Keratinocyte (primary cell): Measurements from ENCODE around the gene TRA2B. TPM values are rescaled to one million over a fixed set of nuclear protein-coding genes. Genes with fewer than 3 reads are reported as not detected.

ENCODE experiments used
- DNase-seq: peaks from one replicate; pipeline ENCODE4 v3.0.0-alpha.2; 2011; ENCODE audit warnings: low read depth, missing footprints, low spot score
- FAIRE-seq: peaks from 2 replicates; lab custom pipeline; 2011; peaks lifted over from hg19 to GRCh38; lab: Jason Lieb, UNC
- H2AFZ ChIP-seq: 2 replicates; pipeline ENCODE4 v1.6.0; 2012; ENCODE audit warnings: low read length, control low read depth, inconsistent platforms; ENCODE audit not compliant: control insufficient read depth
- H3K27ac ChIP-seq: 2 replicates; pipeline ENCODE4 v1.5.1; 2011; ENCODE audit warnings: low read length; ENCODE audit not compliant: control insufficient read depth, insufficient read depth
- H3K27me3 ChIP-seq: 3 replicates; pipeline ENCODE4 v1.6.0; 2011; ENCODE audit warnings: low read length; ENCODE audit not compliant: control insufficient read depth, insufficient read depth; ENCODE audit errors: extremely low read depth
- H3K36me3 ChIP-seq, 2 experiments: 2 replicates in 1 of 2; 3 replicates in 1 of 2; pipeline ENCODE4 v1.5.1; 2011; ENCODE audit warnings: low read length in 2 of 2, mild to moderate bottlenecking in 1 of 2; ENCODE audit not compliant: control insufficient read depth in 2 of 2, insufficient read depth in 2 of 2; ENCODE audit errors: extremely low read depth in 1 of 2
- H3K4me1 ChIP-seq: 3 replicates; pipeline ENCODE4 v1.5.1; 2011; ENCODE audit warnings: low read length; ENCODE audit not compliant: control insufficient read depth, insufficient read depth; ENCODE audit errors: extremely low read depth
- H3K4me2 ChIP-seq: 3 replicates; pipeline ENCODE4 v1.6.0; 2011; ENCODE audit warnings: low read depth, low read length; ENCODE audit not compliant: control insufficient read depth, insufficient read depth; ENCODE audit errors: extremely low read depth
- H3K4me3 ChIP-seq, 3 experiments: fragments of 200-600 bp in 1 of 3; sonication (generic) in 1 of 3; 2 replicates in 2 of 3; 3 replicates in 1 of 3; pipeline ENCODE4 v1.5.1; 2011 to 2016; ENCODE audit warnings: low read length in 3 of 3, mild to moderate bottlenecking in 3 of 3, control low read depth in 2 of 3, inconsistent platforms in 1 of 3, low read depth in 1 of 3, mixed read lengths in 1 of 3, mixed run types in 1 of 3, moderate library complexity in 1 of 3; ENCODE audit not compliant: control insufficient read depth in 2 of 3, insufficient read depth in 2 of 3; ENCODE audit errors: extremely low read depth in 1 of 3
- H3K79me2 ChIP-seq: 2 replicates; pipeline ENCODE4 v1.6.0; 2012; ENCODE audit warnings: low read length; ENCODE audit not compliant: control insufficient read depth, insufficient read depth
- H3K9ac ChIP-seq: 3 replicates; pipeline ENCODE4 v1.6.0; 2011; ENCODE audit warnings: low read length; ENCODE audit not compliant: control insufficient read depth, insufficient read depth; ENCODE audit errors: extremely low read depth
- H3K9me1 ChIP-seq: 3 replicates; pipeline ENCODE4 v1.6.0; 2011; ENCODE audit warnings: low read length; ENCODE audit not compliant: control insufficient read depth, insufficient read depth; ENCODE audit errors: extremely low read depth
- H3K9me3 ChIP-seq: 2 replicates; pipeline ENCODE4 v1.5.1; 2012; ENCODE audit warnings: low read depth, low read length; ENCODE audit not compliant: control insufficient read depth
- H4K20me1 ChIP-seq: 3 replicates; pipeline ENCODE4 v1.6.0; 2011; ENCODE audit warnings: low read length; ENCODE audit not compliant: control insufficient read depth, insufficient read depth; ENCODE audit errors: extremely low read depth
- CTCF ChIP-seq, 3 experiments: IDR thresholded peaks in 1 of 3; conservative IDR thresholded peaks in 1 of 3; optimal IDR thresholded peaks in 1 of 3; 2 replicates in 2 of 3; 3 replicates in 1 of 3; pipeline versions ENCODE3 to v1.5.1; 2011; ENCODE audit warnings: low read length in 3 of 3, mild to moderate bottlenecking in 3 of 3, moderate library complexity in 2 of 3, control low read depth in 1 of 3, inconsistent platforms in 1 of 3; ENCODE audit not compliant: insufficient read depth in 2 of 3; ENCODE audit errors: extremely low read depth in 1 of 3
- EZH2 ChIP-seq: IDR thresholded peaks from one replicate; pipeline ENCODE4 v1.6.1; 2012; ENCODE audit warnings: inconsistent platforms, mild to moderate bottlenecking, low read length, moderate library complexity
- dilution Hi-C: fragments of 300-500 bp; cut with MboI; formaldehyde crosslinking; loops from one replicate; pipeline ENCODE4 v1.7.0; 2020; ENCODE audit warnings: low sequenced_read_pairs; ENCODE audit not compliant: extremely low pct_ligation_motif_present
- polyA plus RNA-seq, 5 experiments: library from polyadenylated mRNA; depleted of rRNA in 3 of 5; stranded (reverse) in 3 of 5; stranded (forward) in 1 of 5; unstranded in 1 of 5; fragments of >200 nt; gene quantifications; 1 replicate in 1 of 5; 2 replicates in 3 of 5; 3 replicates in 1 of 5; pipeline versions ENCODE4 v1.2.1 to v1.2.3, GENCODE V29; 2011 to 2012; ENCODE audit warnings: missing spikeins in 2 of 5, low read depth in 1 of 5, low replicate concordance in 1 of 5

The TRA2B gene
- polyA plus RNA-seq, 1 donor (not counting 4 experiments of a cell fraction or from before 2014, with no cell fraction given): 195 TPM

GRCh38 chr3:185968168-185968567 lies 30.4 kb upstream of the TRA2B start:
- Histone ChIP-seq H3K27ac (no peak overlapping the region), H3K36me3 (peaks cover 3 to 16% of the 10 kb centered on the region in 2 experiments), H3K27me3 (no peaks in the 10 kb centered on the region), H2AFZ (no peak overlapping the region), H3K4me1 (no peaks in the 10 kb centered on the region), H3K4me2 (no peak overlapping the region), H3K4me3 (no peak overlapping the region), H3K9me3 (no peaks in the 10 kb centered on the region), H3K79me2 (peaks cover under 1% of the 10 kb centered on the region), H4K20me1 (no peaks in the 10 kb centered on the region), H3K9ac (no peak overlapping the region), H3K9me1 (no peaks in the 10 kb centered on the region)
- dilution Hi-C loops: no loop called here
- no peak for DNase-seq
- TF ChIP-seq EZH2 (no peak), CTCF (optimal IDR thresholded peaks at IDR 0.05 in 1 of 3, IDR thresholded peaks at IDR 0.05 in 1 of 3, conservative IDR thresholded peaks at IDR 0.05 in 1 of 3; ENCODE audit: extremely low read depth in 1 of 3, insufficient read depth in 2 of 3, low read length in 3 of 3) (peak in 2 of 3 experiments; percentile 15 to 18)
- FAIRE-seq: no peak

GRCh38 chr3:185966655-185967054 lies 28.8 kb upstream of the TRA2B start:
- Histone ChIP-seq H3K9me1 (no peaks in the 10 kb centered on the region), H2AFZ (no peak overlapping the region), H3K9ac (no peak overlapping the region), H3K4me1 (peaks cover 7% of the 10 kb centered on the region), H3K9me3 (no peaks in the 10 kb centered on the region), H3K79me2 (peaks cover 7% of the 10 kb centered on the region), H3K27ac (no peak overlapping the region), H3K36me3 (peaks cover 3 to 6% of the 10 kb centered on the region in 2 experiments), H3K4me2 (no peak overlapping the region), H3K27me3 (no peaks in the 10 kb centered on the region), H4K20me1 (no peaks in the 10 kb centered on the region), H3K4me3 (no peak overlapping the region)
- dilution Hi-C loops: no loop called here
- FAIRE-seq (no peak), DNase-seq (no peak)
- TF ChIP-seq EZH2 (no peak), CTCF (optimal IDR thresholded peaks at IDR 0.05 in 1 of 3, IDR thresholded peaks at IDR 0.05 in 1 of 3, conservative IDR thresholded peaks at IDR 0.05 in 1 of 3; ENCODE audit: extremely low read depth in 1 of 3, insufficient read depth in 2 of 3, low read length in 3 of 3) (no peak)
